Endothelial cell of umbilical vein (primary cell): Measurements from ENCODE around the gene CEP55.

Source experiments
- EZH2 ChIP-seq: IDR thresholded peaks from 2 replicates; pipeline ENCODE4 v1.6.1; 2012; ENCODE audit warnings: borderline replicate concordance, low read depth, mild to moderate bottlenecking, moderate library complexity, low read length, inconsistent platforms; ENCODE audit not compliant: severe bottlenecking
- FOS ChIP-seq: IDR thresholded peaks from 2 replicates; pipeline ENCODE4 v1.6.1; 2011; ENCODE audit warnings: mild to moderate bottlenecking, low read length, moderate library complexity, borderline replicate concordance; ENCODE audit not compliant: insufficient read depth
- GATA2 ChIP-seq: IDR thresholded peaks from 2 replicates; pipeline ENCODE4 v1.7.0; 2011; ENCODE audit warnings: low read depth, mild to moderate bottlenecking, moderate library complexity, mixed read lengths, low read length; ENCODE audit not compliant: insufficient read length, insufficient read depth
- JUN ChIP-seq: IDR thresholded peaks from 2 replicates; pipeline ENCODE4 v1.6.1; 2011; ENCODE audit warnings: borderline replicate concordance, low read depth; ENCODE audit not compliant: insufficient read length, insufficient read depth
- MYC ChIP-seq: IDR thresholded peaks from one replicate; pipeline ENCODE4 v1.6.1; 2011; ENCODE audit warnings: mild to moderate bottlenecking, low read depth, low read length
- POLR2A ChIP-seq: IDR thresholded peaks from 2 replicates; pipeline ENCODE4 v1.6.1; 2012; ENCODE audit warnings: low read depth, mild to moderate bottlenecking, control low read depth, low read length
- POLR2AphosphoS5 ChIP-seq: IDR thresholded peaks from 2 replicates; pipeline ENCODE4 v1.6.1; 2012; ENCODE audit warnings: low read depth, mild to moderate bottlenecking, control low read depth, low read length, moderate library complexity; ENCODE audit not compliant: insufficient read depth
- TF ChIP-seq, protein P1 (sequence below): IDR thresholded peaks from 2 replicates; pipeline ENCODE4 v1.6.1; 2011; ENCODE audit not compliant: insufficient read depth, insufficient read length
- TF ChIP-seq, protein P2 (sequence below), 2 donors: IDR thresholded peaks; 1 replicate in 1 of 2; 2 replicates in 1 of 2; pipeline ENCODE4 v1.5.1; 2011; ENCODE audit warnings: low read length in 2 of 2, mild to moderate bottlenecking in 2 of 2, moderate library complexity in 2 of 2, control low read depth in 1 of 2, inconsistent platforms in 1 of 2, low read depth in 1 of 2; ENCODE audit not compliant: insufficient read depth in 1 of 2; ENCODE audit errors: extremely low read depth in 1 of 2

DNA sequence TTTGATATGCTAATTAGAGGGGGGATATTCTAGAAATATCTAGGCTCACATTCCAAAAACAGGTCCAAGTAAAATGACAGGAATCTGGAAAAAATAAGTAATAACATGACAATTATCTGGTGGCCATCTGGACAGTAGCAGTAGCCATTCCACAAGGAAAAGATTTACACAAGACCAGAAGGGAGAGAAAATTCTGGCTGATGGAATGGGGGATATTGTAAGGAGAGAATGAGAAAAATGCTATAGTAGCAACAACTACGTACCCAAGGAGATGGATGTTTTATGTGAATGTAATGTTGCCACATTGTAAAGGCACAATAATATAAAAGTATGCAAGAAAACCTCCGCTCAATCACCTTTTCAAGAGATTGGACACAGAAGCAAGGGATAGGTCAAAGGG lies 19.7 kb upstream of the CEP55 start:
- TF ChIP-seq, protein P1, sequence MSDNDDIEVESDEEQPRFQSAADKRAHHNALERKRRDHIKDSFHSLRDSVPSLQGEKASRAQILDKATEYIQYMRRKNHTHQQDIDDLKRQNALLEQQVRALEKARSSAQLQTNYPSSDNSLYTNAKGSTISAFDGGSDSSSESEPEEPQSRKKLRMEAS, result no peak
- TF ChIP-seq, protein P2, sequence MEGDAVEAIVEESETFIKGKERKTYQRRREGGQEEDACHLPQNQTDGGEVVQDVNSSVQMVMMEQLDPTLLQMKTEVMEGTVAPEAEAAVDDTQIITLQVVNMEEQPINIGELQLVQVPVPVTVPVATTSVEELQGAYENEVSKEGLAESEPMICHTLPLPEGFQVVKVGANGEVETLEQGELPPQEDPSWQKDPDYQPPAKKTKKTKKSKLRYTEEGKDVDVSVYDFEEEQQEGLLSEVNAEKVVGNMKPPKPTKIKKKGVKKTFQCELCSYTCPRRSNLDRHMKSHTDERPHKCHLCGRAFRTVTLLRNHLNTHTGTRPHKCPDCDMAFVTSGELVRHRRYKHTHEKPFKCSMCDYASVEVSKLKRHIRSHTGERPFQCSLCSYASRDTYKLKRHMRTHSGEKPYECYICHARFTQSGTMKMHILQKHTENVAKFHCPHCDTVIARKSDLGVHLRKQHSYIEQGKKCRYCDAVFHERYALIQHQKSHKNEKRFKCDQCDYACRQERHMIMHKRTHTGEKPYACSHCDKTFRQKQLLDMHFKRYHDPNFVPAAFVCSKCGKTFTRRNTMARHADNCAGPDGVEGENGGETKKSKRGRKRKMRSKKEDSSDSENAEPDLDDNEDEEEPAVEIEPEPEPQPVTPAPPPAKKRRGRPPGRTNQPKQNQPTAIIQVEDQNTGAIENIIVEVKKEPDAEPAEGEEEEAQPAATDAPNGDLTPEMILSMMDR (IDR thresholded peaks at IDR 0.05; ENCODE audit: extremely low read depth in 1 of 2, insufficient read depth in 1 of 2, low read depth in 1 of 2, low read length in 2 of 2), result no peak
- no peak for TF ChIP-seq POLR2A
- no peak for TF ChIP-seq EZH2
- TF ChIP-seq MYC, result no peak
- no peak for TF ChIP-seq POLR2AphosphoS5
- no peak for TF ChIP-seq FOS
- TF ChIP-seq GATA2, result no peak
- TF ChIP-seq JUN, result no peak
